ENCODE measurements around the gene CAPN5. TPM values are rescaled to one million over a fixed set of nuclear protein-coding genes. Genes with fewer than 3 reads are reported as not detected.

CAPN5 gene
- total RNA-seq, 2 donors from 2014 or later: 2.6 to 4.0 TPM

GRCh38 chr11:77126156-77126775 lies 59.5 kb downstream of the CAPN5 start:
- H3K27me3 ChIP-seq: no peaks in the 10 kb centered on the region
- H3K4me1 ChIP-seq: peaks cover 0 to 35% of the 10 kb centered on the region in 2 donors
- H3K27ac ChIP-seq: no peak overlapping the region
- no peaks in the 10 kb centered on the region for H3K9me3 ChIP-seq
- H3K4me3 ChIP-seq: no peak overlapping the region
- H3K36me3 ChIP-seq: no peaks in the 10 kb centered on the region
- no peak for DNase-seq (ENCODE audit: low spot score)
- no peak for TF ChIP-seq CTCF (IDR thresholded peaks at IDR 0.05)

DNA sequence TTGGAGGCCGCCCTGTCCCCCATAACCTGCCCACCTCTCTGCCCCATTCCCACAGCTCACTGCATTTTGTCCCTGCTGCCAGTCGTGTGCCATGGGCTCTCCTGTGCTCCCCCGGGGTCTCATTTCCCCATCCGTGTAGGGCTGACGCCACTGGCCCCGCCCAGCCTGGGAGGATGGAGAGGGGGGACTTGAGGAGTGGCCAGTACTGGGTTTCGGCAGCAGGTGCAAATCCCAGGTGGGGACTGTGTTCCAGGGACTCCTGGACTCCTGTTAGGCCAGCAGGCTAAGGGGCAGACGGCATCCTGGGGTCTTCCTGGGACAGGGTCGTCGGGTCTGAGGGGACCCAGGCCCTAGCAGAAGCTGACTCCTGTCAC lies 60.1 kb downstream of the CAPN5 start:
- Histone ChIP-seq H3K9me3 (no peaks in the 10 kb centered on the region), H3K27me3 (no peaks in the 10 kb centered on the region), H3K27ac (no peak overlapping the region), H3K4me3 (peak overlapping the region in 1 of 2 donors; percentile 40), H3K36me3 (no peaks in the 10 kb centered on the region), H3K4me1 (peaks cover 0 to 38% of the 10 kb centered on the region in 2 donors)
- no peak for TF ChIP-seq CTCF (IDR thresholded peaks at IDR 0.05)
- no peak for DNase-seq (ENCODE audit: low spot score)

DNA sequence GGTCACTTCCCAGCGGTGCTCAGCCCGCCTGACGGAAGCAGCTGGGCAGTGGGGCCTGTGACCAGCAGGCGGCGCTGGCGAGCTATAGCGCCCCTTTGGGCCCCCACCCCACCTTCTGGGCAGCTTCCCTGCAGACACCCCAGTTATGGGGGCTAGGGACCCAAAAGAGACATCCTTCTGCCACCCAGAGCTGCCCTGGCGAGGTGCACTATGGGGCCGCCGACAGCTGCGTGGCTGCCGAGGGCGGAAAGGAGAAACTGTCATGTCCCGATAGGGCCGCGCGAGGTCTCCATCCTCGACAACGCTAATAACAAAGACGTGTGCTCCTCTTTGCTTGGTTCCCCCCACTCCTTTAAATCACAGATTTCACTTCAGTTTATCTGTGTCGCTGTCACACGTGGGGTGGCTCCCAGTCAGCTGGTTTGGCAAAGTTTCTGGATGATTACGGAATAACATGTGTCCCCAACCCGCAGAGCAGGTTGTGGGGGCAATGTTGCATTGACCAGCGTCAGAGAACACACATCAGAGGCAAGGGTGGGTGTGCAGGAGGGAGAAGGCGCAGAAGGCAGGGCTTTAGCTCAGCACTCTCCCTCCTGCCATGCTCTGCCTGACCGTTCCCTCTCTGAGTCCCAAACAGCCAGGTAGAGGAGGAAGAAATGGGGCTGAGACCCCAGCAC lies 60.6 kb downstream of the CAPN5 start:
- peaks cover 0 to 38% of the 10 kb centered on the region in 2 donors for H3K4me1 ChIP-seq
- H3K27me3 ChIP-seq: no peaks in the 10 kb centered on the region
- peak; percentile 99 for TF ChIP-seq CTCF (IDR thresholded peaks at IDR 0.05)
- no peaks in the 10 kb centered on the region for H3K36me3 ChIP-seq
- no peaks in the 10 kb centered on the region for H3K9me3 ChIP-seq
- no peak for DNase-seq (ENCODE audit: low spot score)
- peak overlapping the region; percentile 16 to 40 for H3K4me3 ChIP-seq
- H3K27ac ChIP-seq: peak overlapping the region in 1 of 2 donors; percentile 1

DNA sequence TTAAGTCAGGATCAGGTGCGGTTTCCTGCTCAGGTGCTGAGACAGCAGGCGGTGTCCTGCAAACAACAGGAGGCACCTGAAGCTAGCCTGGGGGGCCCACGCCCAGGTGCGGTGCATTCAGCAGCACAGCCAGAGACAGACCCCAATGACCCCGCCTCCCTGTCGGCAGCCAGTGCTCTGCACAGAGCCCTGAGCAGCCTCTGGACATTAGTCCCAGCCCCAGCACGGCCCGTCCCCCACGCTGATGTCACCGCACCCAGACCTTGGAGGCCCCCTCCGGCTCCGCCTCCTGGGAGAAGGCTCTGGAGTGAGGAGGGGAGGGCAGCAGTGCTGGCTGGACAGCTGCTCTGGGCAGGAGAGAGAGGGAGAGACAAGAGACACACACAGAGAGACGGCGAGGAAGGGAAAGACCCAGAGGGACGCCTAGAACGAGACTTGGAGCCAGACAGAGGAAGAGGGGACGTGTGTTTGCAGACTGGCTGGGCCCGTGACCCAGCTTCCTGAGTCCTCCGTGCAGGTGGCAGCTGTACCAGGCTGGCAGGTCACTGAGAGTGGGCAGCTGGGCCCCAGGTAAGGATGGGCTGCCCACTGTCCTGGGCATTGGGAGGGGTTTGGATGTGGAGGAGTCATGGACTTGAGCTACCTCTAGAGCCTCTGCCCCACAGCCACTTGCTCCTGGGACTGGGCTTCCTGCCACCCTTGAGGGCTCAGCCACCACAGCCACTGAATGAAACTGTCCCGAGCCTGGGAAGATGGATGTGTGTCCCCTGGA lies 61.3 kb downstream of the CAPN5 start, which contains the start of gene MYO7A:
TSS of gene MYO7A (plus strand) at position 327 of the 772 bp plus-strand sequence. CDS start 2,389 bp downstream, outside the sequence.
- no peak for TF ChIP-seq CTCF (IDR thresholded peaks at IDR 0.05)
- Histone ChIP-seq H3K4me3 (peak within 1 kb of the TSS; percentile 16 to 40), H3K4me1 (peaks cover 0 to 38% of the 10 kb centered on the region in 2 donors), H3K36me3 (no peaks in the 10 kb centered on the region), H3K9me3 (no peaks in the 10 kb centered on the region), H3K27me3 (no peaks in the 10 kb centered on the region), H3K27ac (peak within 1 kb of the TSS in 1 of 2 donors; percentile 1)
- DNase-seq (ENCODE audit: low spot score): no peak

GRCh38 chr11:77129069-77129841 lies 62.5 kb downstream of the CAPN5 start:
- Histone ChIP-seq H3K36me3 (no peaks in the 10 kb centered on the region), H3K9me3 (no peaks in the 10 kb centered on the region), H3K27me3 (no peaks in the 10 kb centered on the region), H3K4me3 (no peak overlapping the region), H3K27ac (no peak overlapping the region), H3K4me1 (peaks cover 0 to 38% of the 10 kb centered on the region in 2 donors)
- DNase-seq (ENCODE audit: low spot score): no peak
- no peak for TF ChIP-seq CTCF (IDR thresholded peaks at IDR 0.05)

Measured in right atrium auricular region (tissue), 2 donors.